GM19397 (cell line): ENCODE results near the gene TRIP12.
"Not testable (repeated sequence)": the region's sequence is repeated elsewhere in the genome, so short reads cannot be mapped to it uniquely, and the experiment has no call there.

Experiments
- ATAC-seq: cut with Tn5 transposase; IDR thresholded peaks from one replicate; pipeline ENCODE4 v1.9.1; 2021; ENCODE audit warnings: mild to moderate bottlenecking, moderate library complexity; ENCODE audit not compliant: unreplicated experiment

The TRIP12 gene

DNA sequence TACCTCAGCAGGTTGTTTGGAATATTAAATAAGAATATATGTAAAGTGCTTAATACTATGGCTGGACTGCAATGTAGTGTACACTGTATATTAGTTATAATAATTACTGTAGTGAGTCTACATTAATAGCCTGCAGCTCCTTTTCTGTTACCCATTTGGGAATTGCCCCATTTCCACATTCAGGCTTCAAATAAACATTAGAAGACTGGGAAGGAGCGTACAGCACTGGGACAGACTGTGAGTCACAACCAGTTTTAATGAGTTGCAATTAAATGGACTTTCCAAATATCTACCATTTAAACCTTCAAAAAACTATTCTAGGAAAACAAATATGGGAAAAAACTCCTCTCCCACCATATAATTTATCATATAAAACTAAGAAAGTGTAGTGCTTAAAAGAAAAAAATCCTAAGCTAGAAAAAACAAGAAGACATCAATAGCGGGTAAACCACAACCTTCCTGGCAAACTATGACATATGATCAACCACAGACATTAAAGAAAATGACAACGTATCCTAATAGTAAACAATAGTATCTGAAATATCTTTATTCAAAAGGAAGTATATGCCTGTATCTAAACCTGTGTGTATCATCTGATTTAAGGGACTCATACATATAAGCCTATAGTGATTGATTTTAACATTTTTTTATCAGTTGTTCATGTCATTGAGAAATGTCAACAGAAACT lies 86.1 kb downstream of the TRIP12 start:
- ATAC-seq = no peak

DNA sequence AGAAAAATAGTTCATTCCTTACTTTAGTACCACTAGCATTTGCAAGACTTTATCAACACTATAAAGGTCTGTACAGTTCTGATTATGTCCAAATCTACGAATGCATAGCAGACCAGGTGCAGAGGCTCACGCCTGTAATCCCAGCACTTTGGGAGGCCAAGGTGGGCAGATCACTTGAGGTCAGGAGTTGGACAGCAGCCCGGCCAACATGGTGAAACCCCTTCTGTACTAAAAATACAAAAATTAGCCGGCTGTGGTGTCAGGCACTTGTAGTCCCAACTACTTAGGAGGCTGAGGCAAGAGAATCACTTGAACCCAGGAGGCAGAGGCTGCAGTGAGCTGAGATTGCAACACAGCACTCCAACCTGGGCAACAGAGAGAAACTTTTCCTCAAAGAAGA lies 87.4 kb downstream of the TRIP12 start:
- not testable (repeated sequence) for ATAC-seq

DNA sequence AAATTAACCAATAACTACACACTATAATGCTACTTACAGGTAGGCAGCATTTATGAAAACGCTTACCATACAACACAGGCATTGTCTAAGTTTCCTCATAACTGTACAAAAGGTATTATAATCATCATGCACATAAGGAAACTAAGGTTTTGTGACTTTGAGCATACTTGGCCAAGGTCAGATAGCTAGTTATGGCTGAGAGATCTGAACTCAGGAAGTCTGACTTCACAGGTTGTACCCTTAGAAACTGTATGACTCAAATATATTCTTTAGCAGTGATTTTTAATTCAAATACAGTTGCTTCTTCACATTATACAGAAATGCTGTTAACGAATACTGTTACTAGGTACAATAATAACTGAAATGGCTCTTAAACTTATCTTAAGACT lies 89.3 kb downstream of the TRIP12 start:
- ATAC-seq = no peak

DNA sequence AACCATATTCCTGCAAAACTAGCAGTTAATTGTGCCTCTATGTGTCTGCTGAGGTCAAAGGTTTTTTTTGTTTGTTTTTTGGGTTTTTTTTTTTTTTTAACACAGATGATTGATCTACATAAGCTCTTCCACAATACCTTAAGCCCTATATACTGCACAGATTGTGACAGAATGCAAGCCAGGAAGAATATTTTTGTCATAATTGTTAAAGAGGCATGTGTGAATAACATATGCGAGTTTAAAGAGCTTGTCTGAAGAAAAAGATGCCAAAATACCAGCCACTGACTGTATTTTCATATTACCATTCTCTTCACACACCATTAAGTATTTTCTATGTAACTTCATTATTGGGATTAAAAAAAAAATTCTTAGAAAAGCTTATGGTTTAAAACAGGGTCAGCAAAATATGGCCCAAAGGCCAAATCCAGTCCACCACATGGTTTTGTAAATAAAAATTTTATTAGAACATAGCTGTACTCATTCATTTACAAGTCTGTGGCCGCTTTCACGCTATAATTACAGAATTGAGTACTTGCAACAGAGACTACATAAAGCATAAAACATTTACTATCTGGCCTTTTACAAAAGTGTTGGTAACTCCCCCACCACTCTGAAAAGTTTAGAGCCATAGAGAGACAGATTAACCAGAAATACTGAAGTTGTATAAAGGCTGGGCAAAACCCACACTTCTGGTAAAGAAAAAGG lies 89.9 kb downstream of the TRIP12 start:
- ATAC-seq = no peak

DNA sequence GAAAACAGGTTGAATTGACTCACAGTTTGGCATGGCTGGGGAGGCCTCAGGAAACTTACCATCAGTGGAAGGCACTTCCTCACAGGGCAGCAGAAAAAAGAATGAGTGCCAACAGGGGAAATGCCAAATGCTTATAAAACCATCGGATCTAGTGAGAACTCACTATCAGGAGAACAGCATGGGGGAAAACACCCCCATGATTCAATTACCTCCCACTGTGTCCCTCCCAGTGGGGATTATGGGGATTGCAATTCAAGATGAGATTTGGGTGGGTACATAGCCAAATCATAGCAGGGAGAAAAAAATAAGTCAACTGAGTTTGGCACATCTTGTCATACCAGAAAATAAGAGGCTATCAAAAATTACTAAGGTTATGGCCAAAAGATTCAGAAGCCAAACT lies 96.3 kb downstream of the TRIP12 start:
- no peak for ATAC-seq

DNA sequence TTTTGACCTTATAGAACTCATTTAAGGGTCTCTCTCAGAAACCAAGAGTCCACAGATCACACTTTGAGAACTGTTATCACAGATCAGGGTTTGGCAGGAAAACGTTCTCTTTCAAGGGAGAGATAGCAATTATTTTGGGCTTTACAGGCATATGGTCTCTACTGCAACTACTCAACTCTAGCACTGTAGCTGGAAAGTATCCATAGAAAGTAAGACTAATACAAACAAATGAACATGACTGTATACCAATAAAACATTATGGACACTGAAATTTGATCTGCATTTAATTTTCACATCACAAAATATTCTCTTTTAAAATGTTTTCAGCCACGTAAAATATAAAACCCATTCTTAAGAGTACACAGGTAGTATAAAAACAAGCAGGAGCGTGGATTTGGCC lies 100.5 kb downstream of the TRIP12 start:
- ATAC-seq = no peak

DNA sequence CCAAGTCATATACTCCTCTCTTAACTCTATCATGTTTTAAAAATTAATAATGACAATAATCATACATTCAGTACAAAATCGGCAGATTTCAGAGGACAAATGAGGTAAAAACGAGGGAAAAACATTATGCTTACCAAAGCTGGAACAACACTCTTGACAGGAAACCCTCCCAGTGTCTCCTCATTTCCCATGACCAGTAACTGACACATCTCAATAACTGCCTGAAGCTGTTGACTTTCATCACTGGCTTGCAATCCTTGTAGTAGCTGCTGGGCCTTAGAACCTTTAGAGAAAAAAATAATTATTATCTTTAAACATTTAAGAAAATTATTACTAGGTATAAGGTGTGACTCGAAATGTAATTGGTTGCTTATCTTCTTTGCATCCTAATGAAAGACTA lies 103.6 kb downstream of the TRIP12 start:
- no peak for ATAC-seq

DNA sequence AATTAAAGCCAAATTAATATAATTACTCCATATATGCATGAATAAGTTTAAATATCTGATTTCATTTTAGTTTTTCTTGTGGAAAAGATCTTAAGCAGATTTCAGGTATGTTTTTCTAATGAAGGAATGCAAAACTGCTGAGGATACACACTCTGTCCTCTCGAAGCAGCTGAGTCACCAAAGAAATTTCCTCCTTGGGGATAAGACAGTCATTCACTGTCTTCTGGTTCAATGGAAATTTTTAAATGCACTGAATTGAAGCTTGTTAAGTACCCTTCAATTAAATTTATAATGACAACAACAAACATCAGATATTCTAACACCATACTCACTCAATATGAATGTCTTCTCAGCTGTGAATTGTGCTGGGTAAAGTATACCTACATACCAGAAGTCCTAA lies 106.0 kb downstream of the TRIP12 start:
- no peak for ATAC-seq

DNA sequence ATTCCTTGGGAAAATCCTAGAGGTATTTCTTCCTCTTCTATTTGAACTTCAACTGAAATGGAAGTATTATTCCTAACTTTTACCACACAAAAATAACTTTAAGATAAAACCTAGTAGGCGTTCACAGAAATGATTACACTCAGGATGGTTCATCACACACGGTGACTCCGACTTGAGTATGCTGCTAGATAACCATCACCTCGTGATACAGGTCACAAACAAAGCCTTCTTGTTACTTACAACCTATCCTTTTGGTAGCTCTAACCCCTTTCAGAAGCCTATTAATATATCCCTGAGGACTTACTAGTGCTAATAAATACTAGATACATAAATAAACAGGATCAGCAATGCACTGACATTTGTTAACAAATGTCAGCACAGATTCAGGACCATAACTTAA lies 106.5 kb downstream of the TRIP12 start:
- no peak for ATAC-seq

DNA sequence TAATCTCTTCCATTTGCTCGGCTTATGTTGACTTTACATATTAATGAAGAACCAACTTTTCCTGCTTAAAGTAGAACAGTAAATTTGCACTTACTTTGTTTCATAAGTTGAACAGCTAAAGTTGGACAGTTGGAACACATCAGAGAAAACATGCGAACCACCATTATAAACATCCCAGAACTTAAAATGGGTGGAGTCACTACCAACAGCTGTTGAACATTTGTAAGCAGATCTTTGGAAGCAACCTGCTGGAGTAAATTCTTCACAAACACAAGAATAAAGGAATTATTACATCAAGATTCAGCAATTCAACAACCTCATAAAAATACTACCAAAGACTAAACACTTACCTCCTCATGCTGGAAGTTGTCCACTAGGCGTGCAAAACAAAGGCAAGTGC lies 111.0 kb downstream of the TRIP12 start:
- no peak for ATAC-seq

DNA sequence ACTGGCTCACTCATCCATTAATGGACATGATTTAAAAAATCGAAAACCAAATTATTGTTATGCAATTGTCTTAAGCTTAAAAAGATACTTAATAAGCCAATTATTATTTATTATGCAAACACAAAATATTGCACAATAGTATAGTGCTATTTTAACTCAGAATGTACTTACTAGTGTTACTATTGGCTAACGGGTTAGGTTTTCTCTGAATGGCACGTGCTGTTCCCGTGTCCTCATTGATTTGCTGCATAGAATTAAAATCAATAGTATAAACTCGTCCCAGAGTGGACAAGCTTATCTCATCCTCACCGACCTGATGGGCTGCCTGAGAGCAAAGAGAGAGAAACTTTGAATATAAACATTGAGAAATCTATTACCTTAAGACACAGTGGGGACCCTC lies 116.2 kb downstream of the TRIP12 start:
- ATAC-seq = no peak

DNA sequence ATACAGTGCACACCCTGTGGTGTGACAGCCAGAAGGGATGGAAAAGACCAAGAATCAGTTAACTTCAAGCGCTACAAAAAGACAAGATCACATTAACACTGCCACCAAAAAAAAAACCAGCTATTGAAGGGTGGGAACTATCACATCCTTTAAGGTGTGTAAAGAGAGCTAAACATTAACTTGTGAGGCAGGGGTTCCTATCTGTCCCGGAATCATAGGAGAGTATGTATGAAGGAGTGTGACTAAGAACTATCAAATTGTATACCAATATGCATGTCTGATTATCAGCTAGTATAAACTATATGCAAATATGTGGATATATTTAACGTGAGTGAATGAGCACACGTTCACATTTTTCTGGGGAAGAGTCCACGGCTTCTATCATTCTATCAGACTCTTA lies 119.0 kb downstream of the TRIP12 start:
- no peak for ATAC-seq

DNA sequence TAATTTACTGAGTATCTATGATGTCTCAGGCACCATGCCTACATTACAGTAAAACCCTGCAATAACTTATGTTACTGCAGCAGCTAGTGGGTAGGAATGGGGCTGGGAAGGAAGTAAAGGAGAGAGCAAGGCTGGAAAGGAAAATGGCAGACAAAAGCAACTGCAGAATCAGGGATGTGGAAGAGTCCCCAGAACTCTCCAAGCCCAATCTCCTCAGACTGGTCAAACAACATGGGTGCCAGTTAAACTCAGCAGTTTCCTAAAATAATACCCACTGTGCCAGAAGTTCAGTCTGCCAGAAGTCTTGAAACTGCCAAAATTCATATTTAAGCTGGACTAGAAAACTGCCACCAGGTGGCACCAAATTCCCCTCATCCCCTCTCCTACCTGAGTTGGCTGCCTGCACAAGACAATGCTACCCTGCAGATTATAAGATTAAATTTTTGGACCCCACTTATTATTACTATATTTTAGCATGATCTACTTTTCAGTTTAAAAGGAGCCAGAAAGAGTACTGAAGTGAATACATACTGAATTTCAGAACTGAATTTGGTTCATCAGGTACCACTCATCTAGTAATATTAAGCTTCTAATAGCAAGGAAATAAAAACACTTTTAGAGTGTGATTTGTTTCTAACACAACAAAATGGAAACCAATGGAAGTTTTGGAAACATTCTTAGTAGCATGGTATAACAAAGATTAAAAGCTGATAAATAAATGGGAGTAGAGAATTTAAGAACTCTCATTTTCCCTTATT lies 120.6 kb downstream of the TRIP12 start:
- ATAC-seq = no peak

DNA sequence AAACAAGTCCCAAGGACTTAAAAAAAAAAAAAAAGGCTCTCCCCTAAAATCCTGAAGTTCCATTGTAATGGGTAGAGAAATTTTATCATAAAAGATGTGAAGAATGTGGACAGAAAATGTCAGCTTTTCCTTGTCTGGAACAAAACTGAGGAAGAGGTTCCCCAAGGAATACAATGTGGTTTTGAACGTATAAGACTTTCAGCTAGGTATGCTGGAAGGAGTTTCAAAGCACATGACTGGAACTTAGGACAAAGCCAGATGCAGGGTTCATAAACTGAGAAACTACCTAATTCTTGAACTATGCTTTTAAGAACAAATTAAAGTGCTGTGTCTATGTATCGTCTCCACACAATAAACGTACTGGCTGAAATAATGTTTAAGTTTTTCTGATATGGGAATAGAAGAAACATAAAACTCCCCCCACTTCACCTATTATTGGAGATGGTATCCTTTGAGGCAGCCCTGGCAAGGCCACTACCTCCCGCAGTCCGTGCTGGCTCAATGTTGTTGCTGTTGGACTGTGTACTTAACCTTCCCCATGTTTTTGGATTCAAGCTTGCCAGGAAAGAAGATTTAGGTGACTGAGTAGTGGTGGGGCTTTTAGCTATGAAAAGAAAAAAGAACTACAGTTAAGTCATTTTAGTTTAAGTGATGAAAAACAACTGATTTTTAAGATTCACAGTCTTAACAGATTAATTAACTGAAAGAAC lies 123.2 kb downstream of the TRIP12 start:
- no peak for ATAC-seq

DNA sequence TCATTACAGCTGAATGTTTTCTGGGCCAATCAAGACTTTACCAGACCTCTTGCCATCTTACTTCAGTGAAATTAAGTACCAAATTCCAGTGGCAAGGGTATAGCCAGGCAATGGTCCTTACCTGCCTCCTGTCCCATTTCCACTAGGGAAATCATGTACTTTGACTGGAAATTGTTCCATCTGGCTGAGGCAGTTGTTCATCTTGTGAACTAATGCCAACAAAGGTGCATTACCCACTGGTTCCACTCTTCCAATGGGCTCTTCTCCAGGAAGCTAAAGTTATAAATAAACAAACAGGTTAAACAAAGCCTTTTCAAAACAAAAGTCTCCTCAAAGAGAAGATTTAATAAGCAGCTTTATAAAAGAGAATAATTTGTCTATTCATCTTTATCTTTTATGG lies 126.8 kb downstream of the TRIP12 start:
- no peak for ATAC-seq

DNA sequence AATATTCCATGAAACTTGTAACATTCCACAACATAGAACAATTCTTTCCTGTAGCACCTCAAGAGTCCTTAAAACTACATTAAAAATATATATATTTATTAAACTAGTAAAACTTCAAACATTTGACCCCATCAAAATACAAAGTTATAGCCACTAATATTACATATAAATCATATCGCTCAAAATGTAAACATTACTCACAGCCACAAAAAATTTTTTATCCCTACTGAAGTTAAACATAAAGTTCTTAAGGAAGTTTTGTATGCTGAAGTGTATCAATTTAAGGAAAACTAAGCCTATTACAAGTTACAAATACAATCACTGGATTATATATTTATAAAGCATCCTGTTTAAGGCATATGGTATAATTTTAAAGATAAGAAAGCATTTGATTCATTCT lies 127.2 kb downstream of the TRIP12 start:
- ATAC-seq = no peak

DNA sequence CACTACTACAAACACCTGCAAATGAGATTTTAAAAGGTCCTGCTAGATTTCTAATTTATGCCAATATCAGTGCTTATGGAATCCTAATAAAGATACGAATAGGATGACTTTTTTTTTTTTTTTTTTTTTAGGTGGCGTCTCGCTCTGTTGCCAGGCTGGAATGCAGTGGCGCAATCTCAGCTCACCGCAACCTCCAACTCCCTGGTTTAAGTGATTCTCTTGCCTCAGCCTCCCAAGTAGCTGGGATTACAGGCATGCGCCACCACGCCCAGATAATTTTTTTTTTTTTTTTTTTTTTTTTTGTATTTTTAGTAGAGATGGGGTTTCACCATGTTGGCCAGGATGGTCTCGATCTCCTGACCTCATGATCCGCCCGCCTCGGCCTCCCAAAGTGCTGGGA lies 135.5 kb downstream of the TRIP12 start:
- ATAC-seq = not testable (repeated sequence)

DNA sequence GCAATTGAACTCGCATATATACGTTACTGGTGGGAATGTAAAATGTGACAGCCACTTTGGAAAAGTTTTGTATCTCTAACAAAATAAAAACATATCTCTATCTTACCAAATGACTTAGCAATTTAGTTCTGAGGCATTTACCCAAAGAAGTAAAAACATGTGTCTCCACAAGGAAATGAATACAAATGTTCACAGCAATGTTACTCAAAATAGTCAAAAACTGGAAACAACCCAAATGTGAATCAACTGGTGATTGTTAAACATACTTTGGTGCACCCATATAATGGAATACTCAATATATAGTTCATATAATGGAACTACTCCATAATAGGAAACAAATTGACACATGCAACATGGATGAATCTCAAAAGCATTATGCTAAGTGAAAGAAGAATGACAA lies 137.0 kb downstream of the TRIP12 start:
- ATAC-seq = no peak

DNA sequence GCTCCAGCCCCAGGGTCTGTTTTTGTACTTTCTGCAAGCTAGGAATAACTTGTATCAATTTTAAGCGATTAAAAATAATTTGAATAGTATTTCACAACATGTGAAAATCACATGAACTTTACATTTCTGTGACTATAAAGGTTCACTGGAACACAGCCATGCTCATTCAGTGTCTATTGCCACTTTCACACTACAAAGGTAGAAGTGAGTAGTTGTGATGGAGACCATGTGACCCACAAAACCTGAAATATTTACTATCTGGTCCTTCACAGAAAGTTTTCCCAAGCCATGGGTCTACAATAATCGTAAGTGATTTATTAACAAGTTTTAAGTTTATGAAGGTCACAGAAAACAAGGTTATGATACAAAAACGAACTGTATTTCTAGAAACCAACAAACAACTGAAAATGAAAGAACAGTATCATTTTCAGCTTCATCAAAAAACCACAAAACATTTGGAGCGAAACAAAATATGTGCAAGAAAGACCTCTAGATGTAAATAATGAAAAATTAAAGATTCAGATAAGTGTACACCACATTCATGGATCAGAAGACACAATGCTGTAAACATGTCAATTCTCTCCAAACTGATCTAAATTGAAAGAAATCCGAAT lies 138.6 kb downstream of the TRIP12 start:
- ATAC-seq = no peak

DNA sequence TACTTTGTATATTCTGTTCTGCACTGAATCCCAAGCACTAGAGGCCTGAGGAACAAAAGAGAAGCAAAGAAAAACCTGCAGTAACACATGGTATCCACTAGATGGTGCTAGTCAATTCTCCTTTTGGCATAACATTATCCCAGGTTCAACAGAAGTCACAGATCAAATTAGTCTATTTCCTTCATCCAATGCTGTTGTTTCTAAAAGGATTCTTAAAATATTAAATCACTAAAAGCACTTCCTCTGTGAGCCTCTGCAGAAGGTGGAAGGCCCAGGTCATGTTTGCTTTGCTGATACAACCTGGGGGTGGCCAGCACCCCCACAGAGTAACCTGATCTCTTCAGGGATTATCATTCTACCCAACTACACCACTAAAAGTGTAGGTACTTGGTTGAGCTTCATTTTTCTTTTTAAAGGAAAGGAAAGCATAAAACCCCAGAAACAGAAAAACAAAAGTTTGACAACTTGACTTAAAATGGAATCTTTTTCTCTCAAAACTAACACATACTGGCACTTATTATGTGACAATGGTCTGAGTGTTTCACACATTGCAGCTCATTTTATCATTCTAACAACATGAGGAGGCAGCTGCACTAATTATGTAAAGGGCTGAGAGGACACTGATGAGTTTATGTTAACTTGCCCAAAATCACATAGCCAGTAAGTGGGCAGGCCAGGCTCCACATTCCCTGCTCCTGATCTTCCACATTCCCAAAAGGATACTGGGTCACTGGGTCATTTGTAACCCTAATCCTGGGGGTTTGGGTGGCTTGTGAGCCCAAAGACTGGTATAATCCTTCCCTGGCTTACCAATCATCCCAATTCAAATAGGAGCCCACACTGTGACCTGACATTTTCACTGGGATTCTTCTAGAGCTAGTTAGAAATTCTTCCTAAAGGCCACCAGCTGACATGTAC lies 140.7 kb downstream of the TRIP12 start:
- peak; percentile 59 for ATAC-seq
